ENCODE data around the gene ZNF292. TPM values are rescaled to one million over a fixed set of nuclear protein-coding genes. Genes with fewer than 3 reads are reported as not detected.
"Not testable (repeated sequence)": the region's sequence is repeated elsewhere in the genome, so short reads cannot be mapped to it uniquely, and the experiment has no call there.

The ZNF292 gene
- total RNA-seq, 3 donors from 2014 or later (not counting 1 experiment from before 2014, with no cell fraction given): 78.7 to 90.4 (median 89.4) TPM

DNA sequence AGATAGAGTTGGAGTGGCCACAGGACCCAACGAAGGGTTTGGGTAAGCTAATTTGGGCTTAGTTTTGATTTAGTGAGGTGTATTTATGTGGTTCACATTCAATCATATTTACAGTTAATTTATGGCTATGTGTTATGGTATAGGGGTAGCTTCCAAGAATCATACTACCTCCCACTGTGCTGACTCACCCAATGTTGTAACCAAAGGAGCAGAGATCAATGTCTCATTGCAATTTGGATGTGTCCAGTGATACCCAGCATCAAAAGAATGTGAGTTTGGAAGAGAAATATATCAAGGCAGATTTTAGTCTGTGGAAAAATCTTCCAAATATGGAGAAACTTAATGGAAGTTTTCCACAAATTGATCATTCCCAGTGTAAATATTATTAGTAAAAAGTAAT, 141.8 kb downstream of the ZNF292 start:
- H3K27me3 ChIP-seq (ENCODE audit: control insufficient read depth, insufficient read depth, low read length): peaks cover 4% of the 10 kb centered on the region
- no peaks in the 10 kb centered on the region for H3K9me3 Mint-ChIP-seq
- no peak overlapping the region for H3K27ac Mint-ChIP-seq
- no peak for TF ChIP-seq CTCF (IDR thresholded peaks at IDR 0.05)
- H3K4me1 Mint-ChIP-seq: no peaks in the 10 kb centered on the region
- H3K4me3 ChIP-seq (ENCODE audit: low read length): no peak overlapping the region
- no peaks in the 10 kb centered on the region for H3K36me3 Mint-ChIP-seq
- H3K27me3 Mint-ChIP-seq (ENCODE audit: low read depth in 2 of 2): peaks cover 28 to 61% of the 10 kb centered on the region in 2 donors
- intact Hi-C loops (cut with micrococcal nuclease): no loop called here
- no CpG with 5 or more reads among the region's 1 CpG for WGBS (ENCODE audit: insufficient coverage)
- no peak overlapping the region for H3K4me3 Mint-ChIP-seq
- no peak for ATAC-seq
- DNase-seq: no peak
- H3K36me3 ChIP-seq (ENCODE audit: control insufficient read depth, insufficient read depth, low read length): no peaks in the 10 kb centered on the region
- H3K4me1 ChIP-seq (ENCODE audit: control insufficient read depth, insufficient read depth, low read length): no peaks in the 10 kb centered on the region
- H3K27ac ChIP-seq (ENCODE audit: low read length): no peak overlapping the region
- H3K9me3 ChIP-seq (ENCODE audit: control insufficient read depth, insufficient read depth, low read length): no peaks in the 10 kb centered on the region

DNA sequence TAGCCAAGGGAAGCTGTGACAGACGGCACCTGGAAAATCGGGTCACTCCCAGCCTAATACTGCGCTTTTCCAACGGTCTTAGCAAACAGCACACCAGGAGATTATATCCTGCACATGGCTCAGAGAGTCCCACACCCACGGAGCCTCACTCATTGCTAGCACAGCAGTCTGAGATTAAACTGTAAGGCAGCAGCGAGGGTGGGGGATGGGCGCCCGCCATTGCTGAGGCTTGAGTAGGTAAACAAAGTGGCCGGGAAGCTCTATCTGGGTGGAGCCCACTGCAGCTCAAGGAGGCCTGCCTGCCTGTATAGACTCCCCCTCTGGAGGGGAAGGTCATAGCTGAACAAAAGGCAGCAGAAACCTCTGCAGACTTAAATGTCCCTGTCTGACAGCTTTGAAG, 145.9 kb downstream of the ZNF292 start:
- H3K9me3 ChIP-seq (ENCODE audit: control insufficient read depth, insufficient read depth, low read length); H3K4me3 Mint-ChIP-seq; H3K36me3 Mint-ChIP-seq; DNase-seq; H3K9me3 Mint-ChIP-seq; H3K27me3 ChIP-seq (ENCODE audit: control insufficient read depth, insufficient read depth, low read length); H3K4me1 Mint-ChIP-seq; intact Hi-C loops (cut with micrococcal nuclease); H3K27ac Mint-ChIP-seq; H3K4me1 ChIP-seq (ENCODE audit: control insufficient read depth, insufficient read depth, low read length); H3K27ac ChIP-seq (ENCODE audit: low read length); H3K36me3 ChIP-seq (ENCODE audit: control insufficient read depth, insufficient read depth, low read length); ATAC-seq; H3K4me3 ChIP-seq (ENCODE audit: low read length): not testable (repeated sequence)
- H3K27me3 Mint-ChIP-seq (ENCODE audit: low read depth in 2 of 2): peaks cover 25 to 51% of the 10 kb centered on the region in 2 donors
- WGBS (ENCODE audit: insufficient coverage): 91% methylated on average over 9 of the region's 9 CpGs

GRCh38 chr6:87308970-87309369, 153.6 kb downstream of the ZNF292 start:
- Histone ChIP-seq H3K4me3 (ENCODE audit: low read length) (no peak overlapping the region), H3K27ac (ENCODE audit: low read length) (no peak overlapping the region), H3K4me1 (ENCODE audit: control insufficient read depth, insufficient read depth, low read length) (no peaks in the 10 kb centered on the region), H3K27me3 (ENCODE audit: control insufficient read depth, insufficient read depth, low read length) (no peaks in the 10 kb centered on the region), H3K36me3 (ENCODE audit: control insufficient read depth, insufficient read depth, low read length) (no peaks in the 10 kb centered on the region), H3K9me3 (ENCODE audit: control insufficient read depth, insufficient read depth, low read length) (no peaks in the 10 kb centered on the region)
- DNase-seq: no peak
- Mint-ChIP-seq H3K4me1 (no peaks in the 10 kb centered on the region), H3K27ac (no peak overlapping the region), H3K27me3 (ENCODE audit: low read depth in 2 of 2) (peaks cover 14 to 38% of the 10 kb centered on the region in 2 donors), H3K36me3 (no peaks in the 10 kb centered on the region), H3K9me3 (peaks cover 0 to 1% of the 10 kb centered on the region in 2 donors), H3K4me3 (no peak overlapping the region)
- intact Hi-C loops (cut with micrococcal nuclease): no loop called here
- TF ChIP-seq CTCF (IDR thresholded peaks at IDR 0.05): no peak
- ATAC-seq: no peak
- WGBS (ENCODE audit: insufficient coverage): 85% methylated on average over 4 of the region's 4 CpGs

- Mint-ChIP-seq H3K4me3 (no peak overlapping the region), H3K27ac (no peak overlapping the region), H3K9me3 (no peaks in the 10 kb centered on the region), H3K36me3 (no peaks in the 10 kb centered on the region), H3K27me3 (ENCODE audit: low read depth in 2 of 2) (peaks cover 17 to 54% of the 10 kb centered on the region in 2 donors), H3K4me1 (no peaks in the 10 kb centered on the region)
- Histone ChIP-seq H3K9me3 (ENCODE audit: control insufficient read depth, insufficient read depth, low read length) (no peaks in the 10 kb centered on the region), H3K27me3 (ENCODE audit: control insufficient read depth, insufficient read depth, low read length) (no peaks in the 10 kb centered on the region), H3K4me1 (ENCODE audit: control insufficient read depth, insufficient read depth, low read length) (no peaks in the 10 kb centered on the region), H3K36me3 (ENCODE audit: control insufficient read depth, insufficient read depth, low read length) (no peaks in the 10 kb centered on the region), H3K27ac (ENCODE audit: low read length) (no peak overlapping the region), H3K4me3 (ENCODE audit: low read length) (no peak overlapping the region)
- intact Hi-C loops (cut with micrococcal nuclease): no loop called here
- no CpG with 5 or more reads among the region's 1 CpG for WGBS (ENCODE audit: insufficient coverage)
- ATAC-seq (no peak), DNase-seq (no peak)
- no peak for TF ChIP-seq CTCF (IDR thresholded peaks at IDR 0.05)
Measured at GRCh38 chr6:87312860-87313259, 157.5 kb downstream of the ZNF292 start.

Other genes starting within 250 kb of the ZNF292 start
- not detected for gene HTR1E, start 218.0 kb upstream of the ZNF292 start, total RNA-seq
- not detected for gene CGA, start 60.5 kb upstream of the ZNF292 start, total RNA-seq
- gene SMIM8, start 167.0 kb downstream of the ZNF292 start, total RNA-seq: 10 to 100 TPM in 1 of 3 donors, 1 to 10 TPM in 2; 8.0 to 11.1 (median 9.5) TPM
- gene GJB7, start 173.7 kb downstream of the ZNF292 start, total RNA-seq: not detected
- gene C6orf163, start 189.2 kb downstream of the ZNF292 start, total RNA-seq: 1 to 10 TPM; 1.8 to 3.2 (median 2.3) TPM

All from natural killer cell (primary cell).